Fibroblast of skin of right quadriceps (primary cell): ENCODE measurements around the gene GABRG3.
"Not testable (repeated sequence)": the region's sequence is repeated elsewhere in the genome, so short reads cannot be mapped to it uniquely, and the experiment has no call there.

Experiments used
- DNase-seq: peaks from one replicate; pipeline ENCODE4 v3.0.0-alpha.2; 2013

The GABRG3 gene

DNA sequence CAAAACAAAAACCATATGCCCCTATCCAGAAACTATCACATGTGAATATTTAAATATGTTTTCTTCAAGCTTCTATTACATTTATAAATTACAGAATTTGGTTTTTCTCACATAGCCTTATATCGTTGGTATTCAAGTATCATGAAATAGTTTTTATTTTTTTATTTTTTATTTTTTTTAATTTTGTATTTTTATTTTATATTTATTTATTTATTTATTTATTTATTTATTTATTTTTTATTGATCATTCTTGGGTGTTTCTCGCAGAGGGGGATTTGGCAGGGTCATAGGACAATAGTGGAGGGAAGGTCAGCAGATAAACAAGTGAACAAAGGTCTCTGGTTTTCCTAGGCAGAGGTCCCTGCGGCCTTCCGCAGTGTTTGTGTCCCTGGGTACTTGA is 32.0 kb downstream of the GABRG3 start:
- DNase-seq = not testable (repeated sequence)

DNA sequence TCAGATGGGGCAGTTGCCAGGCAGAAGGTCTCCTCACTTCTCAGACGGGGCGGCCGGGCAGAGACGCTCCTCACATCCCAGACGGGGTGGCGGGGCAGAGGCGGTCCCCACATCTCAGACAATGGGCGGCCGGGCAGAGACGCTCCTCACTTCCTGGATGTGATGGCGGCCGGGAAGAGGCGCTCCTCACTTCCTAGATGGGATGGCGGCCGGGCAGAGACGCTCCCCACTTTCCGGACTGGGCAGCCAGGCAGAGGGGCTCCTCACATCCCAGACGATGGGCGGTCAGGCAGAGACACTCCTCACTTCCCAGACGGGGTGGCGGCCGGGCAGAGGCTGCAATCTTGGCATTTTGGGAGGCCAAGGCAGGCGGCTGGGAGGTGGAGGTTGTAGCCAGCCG is 33.2 kb downstream of the GABRG3 start:
- DNase-seq = not testable (repeated sequence)

DNA sequence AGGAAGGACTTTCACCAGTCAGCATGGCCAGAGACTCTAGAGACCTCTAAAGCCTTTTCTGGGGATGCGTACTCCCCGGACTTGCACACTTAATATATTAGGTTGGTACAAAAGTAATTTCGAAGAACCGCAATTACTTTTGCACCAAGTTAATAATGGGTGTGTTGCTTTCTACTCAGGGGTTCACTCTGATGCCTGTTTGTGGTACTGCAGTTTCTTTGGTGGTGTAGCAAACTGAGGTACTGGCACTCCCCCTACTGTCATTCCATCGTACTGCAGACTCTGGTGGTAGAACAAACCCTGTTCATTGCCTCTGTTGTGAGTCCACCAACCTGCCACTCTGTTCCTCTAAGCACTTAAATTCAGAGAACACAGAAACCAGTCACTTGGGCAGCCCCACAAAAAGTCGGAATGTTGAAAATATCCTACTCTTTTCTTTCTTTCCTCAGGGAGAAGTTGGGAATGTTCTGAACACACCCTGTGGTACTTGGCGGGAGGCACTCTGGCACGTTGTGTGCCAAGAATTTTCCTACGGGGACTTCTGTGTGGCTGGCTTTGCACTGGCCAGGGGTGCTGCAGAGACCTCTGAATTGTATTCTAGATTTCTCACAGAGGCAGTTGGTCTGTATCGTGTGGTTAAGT is 46.3 kb downstream of the GABRG3 start:
- DNase-seq = peak; percentile 74

DNA sequence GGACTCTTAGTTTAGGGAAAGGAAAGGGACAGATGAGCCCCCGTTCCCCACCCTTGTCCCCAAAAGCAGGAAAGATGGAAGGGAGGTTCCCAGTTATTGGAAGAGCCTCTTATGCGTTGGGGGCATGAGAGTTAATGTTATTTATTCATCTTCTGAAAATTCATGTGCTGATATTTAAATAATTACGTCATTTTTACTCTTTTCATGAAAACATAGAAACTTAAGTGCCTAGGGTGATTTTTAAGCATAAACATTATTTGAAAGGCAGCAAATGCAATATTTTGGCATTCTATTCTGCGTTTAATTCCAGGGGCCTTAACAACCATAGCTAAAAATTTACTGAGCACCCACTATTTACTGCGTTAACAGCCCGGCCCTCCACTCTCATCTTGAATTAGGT is 48.7 kb downstream of the GABRG3 start:
- no peak for DNase-seq

DNA sequence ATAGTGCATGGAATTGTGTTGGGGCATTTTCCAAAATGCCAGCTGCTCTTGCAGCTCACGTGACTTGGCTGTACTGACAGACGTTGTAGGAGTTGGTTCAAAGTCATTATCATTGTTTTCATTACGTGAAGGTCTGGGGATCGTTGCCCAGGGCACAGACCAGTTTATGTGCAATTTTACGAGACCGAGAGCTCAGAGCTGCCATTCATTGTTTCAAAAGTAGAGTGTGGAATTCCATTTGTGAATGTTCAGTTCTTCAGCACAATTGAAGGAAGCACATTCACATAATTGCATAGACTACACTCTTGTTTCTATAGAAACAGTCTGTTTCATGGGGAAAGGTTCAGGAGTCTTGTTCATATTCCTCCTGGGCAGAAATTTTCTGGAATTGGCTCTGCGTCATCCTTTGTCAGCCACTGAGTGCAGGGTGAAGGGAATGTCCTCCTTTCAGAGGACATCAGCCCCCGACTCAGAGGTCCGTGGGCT is 54.5 kb downstream of the GABRG3 start:
- DNase-seq = no peak

DNA sequence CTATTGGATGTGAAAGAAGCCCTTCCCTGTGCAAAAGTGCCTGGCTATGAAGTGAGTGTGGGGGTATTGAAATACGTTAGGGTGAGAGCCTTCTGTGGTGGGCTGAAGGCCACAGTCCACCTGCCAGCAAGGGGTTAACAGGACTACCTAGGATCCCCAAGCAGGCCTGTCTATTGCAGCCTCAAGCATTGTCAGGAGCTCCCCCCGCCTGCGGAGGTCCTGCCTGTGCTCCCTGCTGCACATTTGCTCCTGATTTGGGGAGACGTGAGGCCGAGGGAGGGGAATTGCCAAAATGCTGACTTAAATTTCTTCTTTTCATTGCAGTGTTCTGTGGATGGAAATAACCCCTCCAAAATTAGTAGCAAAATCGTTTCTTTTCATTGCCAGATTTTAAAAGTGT is 56.2 kb downstream of the GABRG3 start:
- DNase-seq = no peak

DNA sequence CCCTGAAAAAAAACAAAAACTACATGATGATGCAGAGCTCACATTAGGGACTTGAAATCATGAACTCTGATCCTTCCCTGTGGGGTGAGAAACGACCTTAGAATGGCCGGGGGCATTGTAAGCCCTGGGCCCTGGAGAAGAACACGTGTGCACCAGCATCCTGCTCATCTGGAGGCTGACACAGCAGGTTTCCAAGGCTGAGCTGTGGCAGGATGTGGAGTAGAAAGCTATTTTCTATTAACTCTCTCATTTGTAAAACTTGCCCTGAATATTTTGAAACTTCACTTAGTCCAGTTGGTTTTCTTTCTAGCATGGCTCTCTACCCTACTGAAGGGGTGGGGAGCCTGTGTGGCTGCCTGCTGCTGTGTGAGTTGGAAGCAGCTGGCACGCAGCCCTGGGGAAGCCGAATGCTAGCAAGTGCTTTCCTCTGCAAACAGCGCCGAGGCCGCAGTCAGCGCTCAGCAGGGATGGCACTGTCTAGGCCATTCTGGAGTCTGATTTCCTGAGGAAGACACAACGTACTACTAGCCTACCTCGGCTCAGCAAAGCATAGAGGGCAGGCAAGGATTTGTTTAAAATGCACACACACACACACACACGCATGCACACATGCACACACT is 58.0 kb downstream of the GABRG3 start:
- peak; percentile 30 for DNase-seq

DNA sequence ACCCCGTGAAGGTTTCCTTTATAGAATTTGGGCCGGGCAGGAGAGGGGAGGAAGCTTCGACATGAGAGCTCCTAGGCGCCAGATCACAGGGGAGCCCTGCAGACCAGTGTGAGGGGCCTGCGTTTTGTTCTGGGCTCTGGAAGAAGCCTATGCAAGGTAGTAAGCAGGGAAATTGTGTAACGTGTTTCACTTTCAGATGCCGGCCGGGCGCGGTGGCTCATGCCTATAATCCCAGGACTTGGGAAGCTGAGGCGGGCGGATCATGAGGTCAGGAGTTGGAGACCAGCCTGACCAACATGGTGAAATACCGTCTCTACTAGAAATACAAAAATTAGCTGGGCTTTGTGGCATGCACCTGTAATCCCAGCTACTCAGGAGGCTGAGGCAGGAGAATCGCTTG is 65.2 kb downstream of the GABRG3 start:
- DNase-seq = no peak

DNA sequence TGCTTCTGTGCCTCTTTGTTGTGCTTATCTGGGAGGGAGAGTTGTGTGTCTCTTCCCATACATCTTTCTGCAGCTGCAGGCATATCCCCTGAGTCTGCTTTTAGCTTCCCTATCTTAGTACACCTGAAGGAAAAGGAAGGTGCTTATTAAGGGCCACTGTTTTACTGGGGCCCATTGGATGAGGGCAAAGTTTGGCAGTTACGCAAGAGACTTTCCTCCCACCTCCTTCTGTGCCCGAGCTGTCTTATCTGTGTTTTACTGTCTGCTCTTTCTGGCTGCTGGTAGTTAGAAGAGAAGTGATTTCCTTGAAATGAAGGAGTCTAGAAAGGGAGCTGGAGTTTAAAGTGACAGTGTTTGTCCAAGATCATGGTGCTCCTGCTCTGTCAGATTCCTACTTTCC is 66.5 kb downstream of the GABRG3 start:
- no peak for DNase-seq

DNA sequence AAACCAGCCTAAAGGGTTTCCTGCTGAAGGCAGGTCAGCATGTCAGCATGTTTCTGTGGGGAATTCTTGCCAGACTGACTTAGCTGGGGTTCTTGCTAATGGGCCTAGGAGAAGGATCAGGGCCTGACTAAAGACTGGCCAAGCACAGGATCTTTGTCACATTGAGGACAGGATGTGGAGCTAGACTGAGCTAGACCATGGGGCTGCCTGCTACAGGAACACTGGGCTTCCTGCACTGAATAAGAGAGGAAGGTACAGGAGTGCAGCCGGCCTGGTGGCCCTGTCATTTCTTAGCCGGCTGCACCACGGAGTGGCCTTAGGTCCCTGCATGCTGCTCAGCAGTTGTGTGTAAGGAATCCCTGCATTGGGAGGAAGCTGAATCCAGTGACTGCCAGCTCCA is 68.2 kb downstream of the GABRG3 start:
- DNase-seq = no peak

DNA sequence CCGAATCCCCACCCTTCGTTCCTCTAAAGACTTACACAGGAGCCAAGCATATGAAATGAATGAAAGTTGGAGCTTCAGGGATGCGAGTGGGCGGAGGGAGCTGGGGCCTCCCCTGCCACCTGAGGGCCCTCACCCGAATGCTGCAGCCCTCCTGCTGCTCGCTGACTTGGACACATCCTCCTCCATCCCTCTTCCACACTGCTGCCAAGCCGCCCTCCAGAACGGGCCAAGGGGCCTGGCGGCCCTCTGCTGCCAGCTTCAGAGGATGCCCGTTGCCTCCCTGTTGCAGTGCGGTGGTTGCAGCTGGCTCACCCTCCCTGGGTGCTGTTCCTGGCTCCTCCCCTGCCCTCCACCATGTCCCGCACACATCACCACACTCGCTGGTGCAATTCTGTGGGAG is 71.2 kb downstream of the GABRG3 start:
- DNase-seq = no peak

DNA sequence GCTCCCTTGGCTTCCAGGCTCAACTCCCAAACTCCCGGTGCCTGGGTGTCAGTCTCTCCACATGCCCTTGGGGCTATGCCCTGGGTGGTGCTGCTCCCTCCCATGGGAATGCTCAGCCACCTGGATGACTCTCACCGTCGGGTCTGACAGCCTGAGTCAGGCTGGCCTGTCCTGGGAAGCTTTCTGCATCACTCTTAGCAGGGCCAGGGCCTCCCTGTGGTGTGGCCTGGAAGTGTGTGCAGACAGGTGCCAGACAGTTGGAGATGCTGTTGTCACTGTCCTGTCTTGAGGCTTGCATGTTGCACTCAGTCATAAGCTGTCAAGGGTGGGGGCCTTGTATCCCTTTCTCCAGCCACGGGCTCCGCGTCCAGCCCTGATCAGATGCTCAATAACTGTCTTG is 71.7 kb downstream of the GABRG3 start:
- no peak for DNase-seq

DNA sequence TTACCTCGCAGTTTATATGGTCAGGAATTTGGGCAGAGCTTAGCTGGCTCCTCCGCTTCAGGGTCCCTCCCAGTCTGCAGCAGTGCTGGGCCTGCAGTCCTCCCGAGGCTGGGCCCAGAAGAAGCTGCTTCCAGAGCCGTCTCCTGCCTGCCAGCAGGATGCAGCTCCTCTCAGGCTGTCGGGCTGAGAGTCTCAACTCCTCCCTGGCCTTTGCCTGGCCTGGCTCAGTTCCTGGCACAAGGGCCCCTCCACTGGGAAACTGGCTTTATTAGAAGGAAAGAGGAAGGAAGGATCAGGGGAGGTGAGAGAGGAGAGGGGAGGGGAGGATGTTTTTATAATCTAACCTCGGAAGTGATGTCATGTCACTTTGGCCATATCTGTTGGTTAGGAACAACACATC is 72.8 kb downstream of the GABRG3 start:
- DNase-seq = no peak

DNA sequence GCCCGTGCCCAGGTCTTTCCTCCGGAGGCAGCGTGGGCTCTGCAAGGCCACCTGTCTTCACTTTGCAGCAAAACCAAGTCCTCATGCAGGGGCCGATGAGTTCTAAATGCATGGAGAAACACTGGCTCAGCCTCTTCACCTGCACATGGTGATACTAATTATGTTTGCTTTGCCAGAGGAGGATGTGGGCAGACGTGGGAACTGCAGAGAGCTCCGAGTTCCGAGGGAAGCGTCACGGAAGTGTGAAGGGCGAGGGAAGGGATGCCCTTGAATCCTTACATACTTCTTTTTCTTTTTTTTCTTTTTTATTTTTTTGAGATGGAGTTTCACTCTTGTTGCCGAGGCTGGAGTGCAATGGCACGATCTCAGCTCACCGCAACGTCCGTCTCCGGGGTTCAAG is 74.8 kb downstream of the GABRG3 start:
- no peak for DNase-seq

DNA sequence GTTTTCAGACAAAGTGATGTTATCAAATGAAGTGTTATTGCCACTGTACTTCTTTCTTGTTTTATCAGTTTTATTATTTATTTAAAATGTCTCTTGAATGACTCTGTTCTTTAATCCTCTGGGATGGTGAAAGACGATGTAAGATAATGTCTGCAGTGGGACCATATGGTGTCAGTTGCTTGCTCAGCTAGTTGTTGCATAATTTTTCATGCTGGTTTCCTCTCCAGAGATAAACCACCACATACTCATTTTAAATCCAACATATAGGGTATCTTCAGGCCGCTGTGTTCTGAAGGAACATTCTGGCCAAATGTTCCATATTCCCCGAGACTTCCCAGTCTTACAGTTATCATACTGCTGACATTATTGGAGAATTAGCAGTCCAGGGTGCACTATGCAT is 75.9 kb downstream of the GABRG3 start:
- peak; percentile 23 for DNase-seq

DNA sequence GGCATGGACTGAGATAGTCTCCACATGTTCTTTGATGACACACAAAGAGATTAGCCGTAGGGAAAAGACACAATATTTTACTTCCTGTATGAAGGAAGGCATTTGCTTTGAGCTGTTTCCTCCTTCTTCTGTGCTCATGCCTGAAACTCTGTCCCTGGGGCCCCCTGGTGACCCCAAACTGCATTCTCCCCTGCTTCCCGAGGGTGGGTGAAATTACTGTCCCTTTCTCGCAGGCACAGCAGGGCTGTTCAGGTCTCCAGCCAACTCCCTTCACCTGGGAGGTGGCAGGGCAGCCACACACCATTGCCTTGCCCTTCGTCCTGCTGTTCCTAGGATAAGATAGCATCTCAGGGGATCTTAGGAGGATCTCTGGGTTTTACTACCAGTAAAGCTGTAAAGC is 79.2 kb downstream of the GABRG3 start:
- DNase-seq = no peak

DNA sequence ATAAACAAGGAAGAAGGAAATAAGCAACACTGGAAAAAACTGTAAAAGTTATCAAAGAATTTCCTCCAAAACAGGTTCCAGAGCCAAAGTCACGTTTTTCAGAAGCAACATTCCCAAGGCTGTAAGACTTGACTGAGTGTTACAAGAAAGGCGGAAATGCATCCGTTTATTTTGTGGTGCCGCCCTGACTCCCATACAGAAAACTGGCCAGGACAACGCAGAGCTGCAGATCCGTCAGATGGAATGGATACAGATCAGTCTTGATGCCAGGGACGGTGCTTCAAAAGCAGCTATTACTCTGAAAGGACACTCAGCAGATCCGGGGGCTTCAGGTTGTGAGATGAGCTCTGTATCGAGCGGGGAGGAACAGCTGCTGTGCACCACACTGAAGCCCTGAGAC is 83.4 kb downstream of the GABRG3 start:
- DNase-seq = no peak

DNA sequence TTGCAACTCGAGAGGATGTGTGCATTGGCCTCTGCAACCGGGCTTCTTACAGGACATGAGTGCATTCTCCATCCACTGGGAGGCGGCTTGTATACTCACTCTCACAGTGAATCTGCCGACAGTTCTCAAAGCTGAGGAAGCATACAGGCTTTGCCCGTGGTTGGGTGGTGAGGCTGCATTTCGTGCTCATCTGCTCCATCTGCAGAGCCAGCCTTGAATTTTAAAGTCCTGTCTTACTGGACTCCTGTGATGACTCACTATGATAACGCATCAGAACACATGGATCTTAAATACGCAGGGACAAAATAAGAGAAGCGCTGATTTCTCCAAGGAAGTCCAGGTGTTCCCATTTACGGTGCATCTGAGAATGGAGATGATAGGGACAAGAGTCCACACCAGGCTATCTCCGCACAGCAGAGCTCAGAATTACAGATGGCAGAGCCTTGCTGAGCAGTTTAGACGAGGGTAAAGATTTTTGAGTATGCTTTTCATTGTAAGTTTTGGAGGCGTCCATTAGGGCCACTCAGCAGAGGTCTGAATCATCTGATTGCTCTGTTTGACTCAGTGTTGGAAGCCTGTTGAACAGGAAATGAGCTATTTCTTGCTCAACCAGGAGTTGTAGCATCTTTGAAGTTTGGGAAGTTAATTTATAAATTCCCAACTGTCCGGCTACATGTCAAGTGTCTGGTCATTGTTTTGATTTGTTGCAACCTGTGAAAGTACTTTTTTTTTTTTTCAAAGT is 87.1 kb downstream of the GABRG3 start:
- DNase-seq = peak; percentile 75

DNA sequence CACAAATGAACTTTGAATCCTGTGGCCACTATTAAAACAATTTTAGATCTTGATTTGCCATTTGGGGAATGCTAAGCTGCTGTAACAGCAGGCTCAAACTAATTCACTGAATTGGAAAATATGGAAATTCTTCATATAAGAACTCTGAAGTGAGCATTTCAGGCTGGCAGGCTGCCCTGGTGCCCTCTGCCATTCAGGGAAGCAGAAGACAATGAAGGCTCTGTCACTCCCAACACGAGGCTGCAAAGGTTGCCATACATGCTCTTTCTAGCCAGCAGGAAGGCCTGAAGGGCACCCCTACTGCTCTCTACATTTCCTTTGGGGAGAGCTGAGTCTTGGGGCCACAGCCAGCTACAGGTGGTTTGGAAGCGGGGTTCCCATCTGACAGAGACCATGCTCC is 88.0 kb downstream of the GABRG3 start:
- no peak for DNase-seq

DNA sequence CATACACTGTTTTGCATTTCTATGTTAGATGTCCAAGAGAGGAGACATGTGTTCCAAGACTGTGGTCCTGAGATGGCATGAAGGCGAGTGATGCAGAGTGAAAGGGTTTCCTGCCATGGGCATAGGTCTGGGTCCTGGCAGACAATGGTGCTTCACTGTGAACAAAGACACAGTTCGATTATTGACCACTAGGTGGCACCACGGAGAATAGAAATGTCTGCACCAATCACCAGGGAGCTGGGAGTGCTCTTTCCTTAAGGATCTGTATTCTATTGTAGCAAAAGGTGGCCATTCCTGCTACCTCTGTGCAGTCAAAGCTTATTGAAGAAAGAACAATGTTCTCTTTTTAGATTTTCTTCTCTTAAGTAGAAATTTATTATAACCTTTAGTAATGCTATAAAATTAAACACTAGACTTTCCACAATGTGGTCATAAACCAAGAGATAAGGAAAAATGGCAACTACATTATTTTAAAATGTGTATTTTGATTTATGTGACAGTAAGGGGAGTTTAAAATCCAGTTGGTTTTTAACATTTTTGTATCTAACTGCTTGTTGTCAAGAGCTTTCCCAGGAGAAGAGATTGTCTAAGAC is 88.7 kb downstream of the GABRG3 start:
- DNase-seq = peak; percentile 42

DNA sequence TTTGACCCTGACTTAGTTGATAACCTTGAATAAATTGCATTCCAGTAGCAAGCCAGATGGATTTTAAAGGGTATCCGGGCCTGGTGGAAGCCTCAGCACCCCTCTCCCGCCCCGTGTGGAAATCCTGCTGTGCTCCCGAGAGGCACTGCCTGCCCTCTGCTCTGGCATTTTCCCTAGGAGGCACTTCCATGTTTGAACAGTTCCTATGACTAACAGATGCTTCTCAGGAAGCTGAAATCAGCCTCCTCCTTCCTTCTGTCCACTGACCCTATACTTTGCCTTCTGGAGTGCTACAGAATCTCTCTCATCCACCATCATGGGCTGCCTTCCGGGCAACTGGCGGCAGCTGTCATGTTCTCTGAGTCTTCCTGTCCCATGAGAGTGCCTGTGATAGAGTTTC is 90.8 kb downstream of the GABRG3 start:
- no peak for DNase-seq

DNA sequence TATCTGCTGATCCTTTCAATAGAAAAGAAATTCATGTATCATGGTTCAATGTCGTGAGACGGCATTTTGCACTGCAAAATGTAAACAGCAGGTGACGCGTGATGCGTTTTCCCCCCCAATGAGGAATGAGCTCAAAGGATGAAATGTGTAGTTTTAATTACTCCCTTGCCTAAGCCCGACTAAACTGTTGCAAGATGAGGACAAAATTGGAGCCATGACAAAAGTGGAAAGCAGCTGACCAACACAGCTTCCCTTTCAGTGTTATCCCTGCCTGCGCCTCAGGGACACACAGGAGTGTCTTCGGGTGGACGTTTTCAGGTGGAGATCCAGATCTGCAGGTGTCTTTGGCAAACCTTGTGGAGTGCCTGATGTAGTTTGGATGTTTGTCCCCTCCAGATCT is 92.0 kb downstream of the GABRG3 start:
- no peak for DNase-seq

DNA sequence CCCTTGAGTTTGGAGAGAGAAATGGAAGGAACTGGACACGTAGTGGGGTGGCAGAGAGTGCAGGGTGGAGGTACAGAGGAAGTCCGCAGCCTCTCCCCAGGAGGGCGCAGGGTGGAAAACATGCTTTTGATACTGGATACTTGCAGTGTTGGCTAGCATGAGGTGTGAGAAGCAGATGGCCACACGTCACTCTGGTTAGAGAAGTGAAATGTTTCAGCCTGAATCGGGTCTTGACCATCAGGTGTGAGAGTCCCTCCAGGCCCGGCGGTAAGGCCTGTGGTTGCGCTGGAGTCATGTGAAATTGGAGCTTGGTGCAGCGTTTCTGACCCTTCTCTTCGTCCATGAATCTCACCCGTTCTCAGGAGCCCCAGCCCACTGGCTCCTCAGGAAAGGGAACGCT is 93.1 kb downstream of the GABRG3 start:
- DNase-seq = no peak

DNA sequence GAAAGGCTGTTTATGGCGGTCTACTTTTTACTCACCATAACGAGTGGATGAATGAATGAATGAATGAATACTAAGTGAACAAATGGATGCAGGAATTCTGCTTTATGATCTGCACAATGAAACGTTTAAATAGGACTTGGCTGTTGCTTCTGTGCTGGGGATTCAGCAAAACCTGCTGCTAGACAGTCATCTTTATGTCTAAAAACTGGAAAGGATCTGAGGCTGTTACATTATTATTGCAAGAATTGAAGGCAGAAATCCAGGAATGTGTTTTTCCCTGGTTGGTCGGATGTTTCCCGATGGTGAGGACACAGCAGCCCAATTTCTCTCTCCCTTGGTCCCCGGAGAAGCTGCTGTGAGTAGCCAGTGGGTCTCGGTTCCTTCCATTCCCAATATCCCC is 94.2 kb downstream of the GABRG3 start:
- no peak for DNase-seq
